DND-41 (cell line): ENCODE results near the gene GABBR2.

Source experiments
- ATAC-seq: fragments of 200-7000 bp; cut with Tn5 transposase; 3 replicates; pipeline ENCODE4 v1.9.1; 2021; ENCODE audit warnings: low read depth; ENCODE audit not compliant: insufficient read depth
- DNase-seq: peaks from one replicate; pipeline ENCODE4 v3.0.0-alpha.2; 2020
- H2AFZ ChIP-seq: 2 replicates; pipeline ENCODE4 v1.6.0; 2012; ENCODE audit warnings: low read depth, low read length
- H3K27ac ChIP-seq: 2 replicates; pipeline ENCODE4 v1.5.1; 2012; ENCODE audit warnings: low read length, inconsistent platforms
- H3K27me3 ChIP-seq: fragments of 200-600 bp; sonication (generic); 2 replicates; pipeline ENCODE4 v1.6.0; 2012; ENCODE audit warnings: low read length, mild to moderate bottlenecking, inconsistent platforms; ENCODE audit not compliant: insufficient read depth, poor library complexity
- H3K36me3 ChIP-seq: 2 replicates; pipeline ENCODE4 v1.5.1; 2012; ENCODE audit warnings: low read length, inconsistent platforms; ENCODE audit not compliant: insufficient read depth
- H3K4me1 ChIP-seq: 2 replicates; pipeline ENCODE4 v1.5.1; 2012; ENCODE audit warnings: mild to moderate bottlenecking, low read length; ENCODE audit not compliant: insufficient read depth
- H3K4me2 ChIP-seq: 2 replicates; pipeline ENCODE4 v1.6.0; 2012; ENCODE audit warnings: mild to moderate bottlenecking, moderate library complexity, low read length, inconsistent platforms; ENCODE audit not compliant: insufficient read depth
- H3K4me3 ChIP-seq, 2 experiments: fragments of 200-600 bp in 1 of 2; shearing (Covaris generic) in 1 of 2; 2 replicates each; pipeline ENCODE4 v1.5.1; 2012 to 2016; ENCODE audit warnings: inconsistent platforms in 2 of 2, low read length in 2 of 2, mild to moderate bottlenecking in 2 of 2, low read depth in 1 of 2, moderate library complexity in 1 of 2
- H3K79me2 ChIP-seq: 2 replicates; pipeline ENCODE4 v1.6.0; 2012; ENCODE audit warnings: low read length, inconsistent platforms; ENCODE audit not compliant: insufficient read depth
- H3K9ac ChIP-seq: 2 replicates; pipeline ENCODE4 v1.6.0; 2012; ENCODE audit warnings: low read depth, mild to moderate bottlenecking, inconsistent platforms, low read length, moderate library complexity
- H3K9me3 ChIP-seq: 2 replicates; pipeline ENCODE4 v1.5.1; 2012; ENCODE audit warnings: low read length, moderate library complexity, mild to moderate bottlenecking, inconsistent platforms; ENCODE audit not compliant: insufficient read depth, severe bottlenecking
- H4K20me1 ChIP-seq: 2 replicates; pipeline ENCODE4 v1.6.0; 2012; ENCODE audit warnings: low read length; ENCODE audit not compliant: insufficient read depth
- CTCF ChIP-seq: IDR thresholded peaks from 2 replicates; pipeline ENCODE4 v1.5.1; 2012; ENCODE audit warnings: borderline replicate concordance, low read length, moderate library complexity, mild to moderate bottlenecking; ENCODE audit not compliant: poor library complexity, severe bottlenecking; ENCODE audit errors: extremely low read depth
- EZH2 ChIP-seq: IDR thresholded peaks from 3 replicates; pipeline ENCODE4 v1.6.1; 2012; ENCODE audit warnings: borderline replicate concordance, low read depth, mild to moderate bottlenecking, moderate library complexity, low read length, inconsistent platforms; ENCODE audit not compliant: severe bottlenecking

The GABBR2 gene

GRCh38 chr9:98702835-98703380 is 5.8 kb downstream of the GABBR2 start:
- no peak overlapping the region for H2AFZ ChIP-seq
- no peak overlapping the region for H3K4me3 ChIP-seq
- H3K36me3 ChIP-seq: no peaks in the 10 kb centered on the region
- H4K20me1 ChIP-seq: no peaks in the 10 kb centered on the region
- no peak for ATAC-seq
- H3K9ac ChIP-seq: no peak overlapping the region
- H3K27ac ChIP-seq: no peak overlapping the region
- H3K9me3 ChIP-seq: no peaks in the 10 kb centered on the region
- TF ChIP-seq EZH2 (no peak), CTCF (no peak)
- no peaks in the 10 kb centered on the region for H3K79me2 ChIP-seq
- no peak for DNase-seq
- no peaks in the 10 kb centered on the region for H3K4me1 ChIP-seq
- no peaks in the 10 kb centered on the region for H3K27me3 ChIP-seq
- no peak overlapping the region for H3K4me2 ChIP-seq

GRCh38 chr9:98702340-98702739 is 6.4 kb downstream of the GABBR2 start:
- no peak for DNase-seq
- ATAC-seq: no peak
- Histone ChIP-seq H3K79me2 (no peaks in the 10 kb centered on the region), H3K4me3 (no peak overlapping the region), H3K27me3 (no peaks in the 10 kb centered on the region), H2AFZ (no peak overlapping the region), H3K9me3 (no peaks in the 10 kb centered on the region), H3K27ac (no peak overlapping the region), H3K36me3 (no peaks in the 10 kb centered on the region), H3K4me1 (no peaks in the 10 kb centered on the region), H3K4me2 (no peak overlapping the region), H4K20me1 (no peaks in the 10 kb centered on the region), H3K9ac (no peak overlapping the region)
- TF ChIP-seq CTCF: no peak
- no peak for TF ChIP-seq EZH2

- H4K20me1 ChIP-seq: no peaks in the 10 kb centered on the region
- no peak overlapping the region for H2AFZ ChIP-seq
- H3K27me3 ChIP-seq: no peaks in the 10 kb centered on the region
- no peaks in the 10 kb centered on the region for H3K36me3 ChIP-seq
- DNase-seq: no peak
- TF ChIP-seq EZH2 (no peak), CTCF (no peak)
- H3K4me2 ChIP-seq: no peak overlapping the region
- no peak for ATAC-seq
- no peak overlapping the region for H3K27ac ChIP-seq
- no peak overlapping the region for H3K4me3 ChIP-seq
- H3K79me2 ChIP-seq: no peaks in the 10 kb centered on the region
- no peaks in the 10 kb centered on the region for H3K4me1 ChIP-seq
- no peak overlapping the region for H3K9ac ChIP-seq
- no peaks in the 10 kb centered on the region for H3K9me3 ChIP-seq
Observed at GRCh38 chr9:98701576-98701975, 7.2 kb downstream of the GABBR2 start.

GRCh38 chr9:98700801-98701200 is 7.9 kb downstream of the GABBR2 start:
- no peak overlapping the region for H3K9ac ChIP-seq
- no peak for ATAC-seq
- TF ChIP-seq CTCF (no peak), EZH2 (no peak)

More at GRCh38 chr9:98700801-98701200, 7.9 kb downstream of the GABBR2 start:
- H3K36me3 ChIP-seq: no peaks in the 10 kb centered on the region
- H3K4me1 ChIP-seq: no peaks in the 10 kb centered on the region
- no peaks in the 10 kb centered on the region for H3K27me3 ChIP-seq
- H3K4me3 ChIP-seq: no peak overlapping the region
- no peak overlapping the region for H3K27ac ChIP-seq
- no peaks in the 10 kb centered on the region for H4K20me1 ChIP-seq
- no peaks in the 10 kb centered on the region for H3K9me3 ChIP-seq
- no peak for DNase-seq
- H2AFZ ChIP-seq: no peak overlapping the region
- no peaks in the 10 kb centered on the region for H3K79me2 ChIP-seq
- no peak overlapping the region for H3K4me2 ChIP-seq
